Measurements from ENCODE around the gene PALM3. TPM values are rescaled to one million over a fixed set of nuclear protein-coding genes. Genes with fewer than 3 reads are reported as not detected.

Gene PALM3
- total RNA-seq, 2 experiments from 2014 or later = 0.09 TPM; not detected in 1

- intact Hi-C loops (cut with micrococcal nuclease; ENCODE audit: unreplicated experiment) = no loop called here
- Histone ChIP-seq H3K27ac (ENCODE audit: low read depth, low read length, poor library complexity, severe bottlenecking) (no peak overlapping the region), H3K4me3 (ENCODE audit: low read depth, low read length, poor library complexity, severe bottlenecking) (no peak overlapping the region), H3K79me2 (ENCODE audit: insufficient read depth, low read depth, low read length) (no peaks in the 10 kb centered on the region), H2AFZ (ENCODE audit: low read length) (no peak overlapping the region), H4K20me1 (ENCODE audit: insufficient read depth, low read length) (no peaks in the 10 kb centered on the region), H3K36me3 (ENCODE audit: insufficient read depth, low read length) (no peaks in the 10 kb centered on the region), H3K9me3 (ENCODE audit: low read length) (no peaks in the 10 kb centered on the region), H3K9me2 (ENCODE audit: insufficient read depth, low read length) (no peaks in the 10 kb centered on the region), H3K4me2 (ENCODE audit: low read length) (no peak overlapping the region), H3K4me1 (ENCODE audit: insufficient read depth, low read length, poor library complexity, severe bottlenecking) (peaks cover 6% of the 10 kb centered on the region)
- no peak for DNase-seq (ENCODE audit: low spot score)
- POLR2A ChIA-PET = interaction anchor here (0.5 kb wide), 1 partner anchor 349 kb away, joined by 6 read pairs; no protein-coding TSS in a partner anchor
- CTCF ChIA-PET (ENCODE audit: unreplicated experiment) = interaction anchor here (1.2 kb wide), 1 partner anchor 15 kb away, joined by 3 read pairs; the partner anchor contains the start of gene MISP3
- BruUV-seq (replicated peaks) = no TSS peak
- no peak for TF ChIP-seq CTCF (conservative IDR thresholded peaks at IDR 0.05; ENCODE audit: low read length)
- no peak for TF ChIP-seq EZH2phosphoT487 (IDR thresholded peaks at IDR 0.05; ENCODE audit: borderline replicate concordance, low read depth, low read length)
These were observed 5.0 kb downstream of the PALM3 start for GRCh38 chr19:14056741-14057356.

GRCh38 chr19:14056069-14056666 is 5.7 kb downstream of the PALM3 start:
- no peaks in the 10 kb centered on the region for H3K79me2 ChIP-seq (ENCODE audit: insufficient read depth, low read depth, low read length)
- H3K4me2 ChIP-seq (ENCODE audit: low read length) = no peak overlapping the region
- TF ChIP-seq CTCF (conservative IDR thresholded peaks at IDR 0.05; ENCODE audit: low read length) (no peak), EZH2phosphoT487 (IDR thresholded peaks at IDR 0.05; ENCODE audit: borderline replicate concordance, low read depth, low read length) (no peak)
- H3K4me3 ChIP-seq (ENCODE audit: low read depth, low read length, poor library complexity, severe bottlenecking) = no peak overlapping the region
- no peak overlapping the region for H2AFZ ChIP-seq (ENCODE audit: low read length)
- intact Hi-C loops (cut with micrococcal nuclease; ENCODE audit: unreplicated experiment) = no loop called here
- H3K9me3 ChIP-seq (ENCODE audit: low read length) = no peaks in the 10 kb centered on the region
- H3K36me3 ChIP-seq (ENCODE audit: insufficient read depth, low read length) = no peaks in the 10 kb centered on the region
- BruUV-seq (replicated peaks) = no TSS peak
- no peaks in the 10 kb centered on the region for H3K9me2 ChIP-seq (ENCODE audit: insufficient read depth, low read length)
- DNase-seq (ENCODE audit: low spot score) = no peak
- H4K20me1 ChIP-seq (ENCODE audit: insufficient read depth, low read length) = no peaks in the 10 kb centered on the region
- H3K4me1 ChIP-seq (ENCODE audit: insufficient read depth, low read length, poor library complexity, severe bottlenecking) = peaks cover 6% of the 10 kb centered on the region
- H3K27ac ChIP-seq (ENCODE audit: low read depth, low read length, poor library complexity, severe bottlenecking) = no peak overlapping the region
- ChIA-PET POLR2A (interaction anchor here (0.5 to 0.6 kb wide), 2 partner anchors 334 to 347 kb away, joined by 5 to 6 read pairs; no protein-coding TSS in a partner anchor), CTCF (ENCODE audit: unreplicated experiment) (interaction anchor here (1.2 kb wide), 1 partner anchor 16 kb away, joined by 3 read pairs; the partner anchor contains the start of gene MISP3)

GRCh38 chr19:14055396-14055795 is 6.5 kb downstream of the PALM3 start:
- no peak for DNase-seq (ENCODE audit: low spot score)
- intact Hi-C loops (cut with micrococcal nuclease; ENCODE audit: unreplicated experiment) = no loop called here
- no TSS peak for BruUV-seq (replicated peaks)

More at GRCh38 chr19:14055396-14055795, 6.5 kb downstream of the PALM3 start:
- Histone ChIP-seq H3K9me2 (ENCODE audit: insufficient read depth, low read length) (no peaks in the 10 kb centered on the region), H3K27ac (ENCODE audit: low read depth, low read length, poor library complexity, severe bottlenecking) (no peak overlapping the region), H3K79me2 (ENCODE audit: insufficient read depth, low read depth, low read length) (no peaks in the 10 kb centered on the region), H2AFZ (ENCODE audit: low read length) (no peak overlapping the region), H3K4me1 (ENCODE audit: insufficient read depth, low read length, poor library complexity, severe bottlenecking) (peaks cover 6% of the 10 kb centered on the region), H3K36me3 (ENCODE audit: insufficient read depth, low read length) (no peaks in the 10 kb centered on the region), H3K4me3 (ENCODE audit: low read depth, low read length, poor library complexity, severe bottlenecking) (no peak overlapping the region), H3K4me2 (ENCODE audit: low read length) (no peak overlapping the region), H4K20me1 (ENCODE audit: insufficient read depth, low read length) (no peaks in the 10 kb centered on the region), H3K9me3 (ENCODE audit: low read length) (no peaks in the 10 kb centered on the region)
- ChIA-PET CTCF (ENCODE audit: unreplicated experiment) (interaction anchor here (1.2 kb wide), 1 partner anchor 17 kb away, joined by 3 read pairs; the partner anchor contains the start of gene MISP3), POLR2A (no interaction called here)
- TF ChIP-seq CTCF (conservative IDR thresholded peaks at IDR 0.05; ENCODE audit: low read length) = no peak

Measured in OCI-LY7 (cell line).